Myocyte (in vitro differentiated cells): ENCODE measurements around the gene LZIC. TPM values are rescaled to one million over a fixed set of nuclear protein-coding genes. Genes with fewer than 3 reads are reported as not detected.
A peak's percentile ranks its signal among the peaks of the same experiment; 100 is the strongest.

Experiments used
- DNase-seq: peaks from one replicate; pipeline ENCODE4 v3.0.0-alpha.2; 2012; ENCODE audit warnings: low read depth
- microRNA-seq: library from miRNA; unstranded; fragments of <30 nt; microRNA quantifications from one replicate; pipeline ENCODE4, GENCODE V29; 2016
- total RNA-seq: library from RNA; depleted of rRNA; stranded (reverse); fragments of >200 nt; gene quantifications from 2 replicates; pipeline ENCODE4 v1.2.3, GENCODE V29; 2014

LZIC gene
- total RNA-seq, 1 donor from 2014 or later = 48.2 TPM

DNA sequence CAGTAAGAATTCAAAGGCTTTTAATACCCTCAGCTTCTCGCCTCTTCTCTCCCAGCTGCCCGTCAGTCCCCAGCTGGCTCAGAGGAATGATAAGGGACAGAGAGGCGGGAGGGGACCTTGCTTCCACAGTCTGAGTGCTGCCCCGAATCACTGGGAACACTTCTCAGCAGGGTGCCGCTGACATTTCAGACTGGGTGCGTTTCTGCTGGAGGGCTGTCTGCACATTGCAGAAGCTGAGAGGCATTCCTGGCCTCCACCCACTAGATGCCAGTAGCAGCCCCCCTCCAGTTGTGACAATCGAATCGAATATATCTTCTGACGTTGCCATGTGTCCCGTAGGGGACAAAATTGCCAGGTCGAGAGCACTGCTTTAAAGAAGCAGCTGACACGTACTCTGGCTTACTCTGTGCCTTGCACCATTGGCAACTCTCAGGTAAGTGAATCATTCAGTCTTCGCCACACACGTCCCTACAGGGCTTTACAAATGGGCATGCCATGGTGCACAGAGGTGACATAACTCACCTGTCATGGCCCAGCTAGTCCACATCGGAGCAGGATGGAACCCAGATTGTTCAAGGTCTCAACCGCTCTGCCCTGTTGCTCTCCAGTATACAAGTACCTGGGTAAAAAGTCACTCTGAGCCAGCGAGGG is 57.0 kb downstream of the LZIC start:
- no peak for DNase-seq

DNA sequence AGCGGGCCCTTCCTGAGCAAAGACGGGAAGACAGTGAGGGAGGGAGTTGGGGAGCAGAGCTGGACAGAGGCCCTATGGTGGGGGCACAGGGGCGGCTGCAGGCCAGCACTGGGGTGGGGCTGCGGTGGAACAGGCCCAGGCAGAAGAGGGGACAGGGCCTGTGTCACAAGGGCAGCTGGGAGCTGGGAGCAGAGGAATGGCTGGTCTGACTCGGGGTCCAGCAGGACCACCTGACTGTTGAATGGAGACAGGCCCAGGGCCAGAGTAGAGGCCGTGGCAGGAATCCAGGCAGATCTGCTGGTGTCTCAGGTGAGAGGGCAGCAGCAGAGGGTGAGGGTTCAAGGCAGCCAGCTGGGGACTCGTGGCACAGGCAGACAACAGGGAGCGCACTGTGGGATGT is 58.4 kb downstream of the LZIC start:
- no peak for DNase-seq

DNA sequence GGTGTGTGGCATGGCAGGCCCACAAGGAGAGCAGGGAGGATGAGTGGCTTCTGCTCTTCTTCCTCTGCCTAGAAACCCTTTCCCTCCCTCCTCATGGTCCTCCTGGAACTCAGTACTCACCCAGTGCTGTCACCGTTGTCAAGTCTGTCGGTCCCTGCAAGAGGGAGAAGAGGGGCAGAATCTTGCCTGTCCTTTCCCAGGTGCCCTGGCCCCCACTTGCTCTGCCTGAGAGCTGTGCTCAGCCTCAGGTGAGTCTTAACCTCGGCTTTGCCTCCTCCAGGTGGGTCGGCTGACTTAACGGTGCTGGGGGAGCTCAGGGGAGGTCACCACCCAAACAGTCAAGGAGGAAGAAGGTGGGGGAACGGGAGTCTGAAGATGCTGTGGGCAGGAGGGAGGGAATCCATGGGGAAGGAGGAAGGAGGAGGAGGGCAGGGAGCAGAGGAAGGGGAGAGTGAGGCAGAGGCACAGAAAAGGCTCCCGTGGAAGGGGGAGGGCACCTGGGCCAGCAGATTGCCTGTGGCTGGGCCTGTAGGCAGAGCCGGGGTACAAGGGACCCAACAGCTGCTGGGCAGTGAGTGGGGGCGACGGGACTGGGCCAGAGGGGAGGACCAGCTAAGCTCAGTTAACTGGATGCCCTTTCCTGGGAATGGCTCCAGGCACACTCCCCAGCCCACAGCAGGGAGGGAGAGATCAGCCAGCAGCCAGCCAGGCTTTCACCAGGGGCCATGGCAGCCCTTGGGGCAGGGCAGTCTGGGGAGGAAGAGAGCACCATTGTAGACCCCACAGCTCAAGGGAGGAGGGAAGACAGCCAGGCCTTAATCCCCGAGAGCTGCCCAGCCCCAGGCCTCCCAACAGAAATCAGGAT is 59.4 kb downstream of the LZIC start:
- peak; percentile 47 for DNase-seq

DNA sequence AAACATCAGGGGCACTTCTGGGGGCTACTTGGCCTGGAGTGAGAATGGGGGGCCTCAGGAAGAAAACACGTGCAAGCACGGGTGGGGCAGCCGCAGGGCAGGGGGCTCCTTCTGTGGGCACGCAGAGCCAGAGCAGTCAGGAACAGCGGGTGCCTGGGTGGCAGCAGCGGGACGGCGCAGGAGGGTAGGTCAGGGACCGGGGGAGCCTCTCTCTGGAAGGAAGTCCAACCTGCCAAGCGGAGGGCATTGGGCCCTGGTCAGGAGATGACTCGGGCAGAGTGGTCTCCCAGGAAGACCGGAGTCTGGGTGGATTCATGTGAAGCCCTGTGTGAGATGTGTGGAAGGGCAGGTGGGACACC is 60.3 kb downstream of the LZIC start:
- no peak for DNase-seq

DNA sequence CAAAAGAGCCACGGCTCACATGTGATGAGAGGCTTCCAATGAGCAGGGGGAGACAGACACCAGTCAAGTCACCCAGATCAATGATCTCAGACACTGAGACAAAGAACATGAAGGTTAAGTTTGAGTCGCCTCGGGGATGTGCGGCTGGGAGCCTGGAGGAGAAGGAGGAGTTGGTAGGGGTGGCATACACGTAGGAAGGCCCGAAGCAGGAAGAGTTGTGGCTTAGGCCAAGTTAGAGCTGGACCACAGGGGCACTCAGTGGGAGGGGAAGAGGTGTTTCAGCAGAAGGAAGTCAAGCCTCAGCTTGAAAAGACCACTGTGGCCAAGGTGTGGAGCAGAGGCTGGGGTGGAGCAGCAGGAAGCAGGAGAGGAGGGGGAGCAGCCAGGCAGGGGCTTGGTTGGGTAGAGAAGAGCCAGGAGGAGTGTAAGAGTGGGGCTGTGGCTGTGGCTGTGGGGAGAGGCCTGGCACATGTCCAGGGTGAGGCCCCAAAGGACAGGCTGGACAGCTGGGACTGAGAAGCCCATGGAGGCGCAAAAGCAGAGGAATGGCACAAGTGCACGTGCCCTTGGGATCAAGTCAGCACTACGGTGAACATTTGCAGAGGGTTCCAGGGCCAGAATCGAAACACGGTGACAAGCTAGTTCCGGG is 60.8 kb downstream of the LZIC start:
- peak; percentile 78 for DNase-seq

DNA sequence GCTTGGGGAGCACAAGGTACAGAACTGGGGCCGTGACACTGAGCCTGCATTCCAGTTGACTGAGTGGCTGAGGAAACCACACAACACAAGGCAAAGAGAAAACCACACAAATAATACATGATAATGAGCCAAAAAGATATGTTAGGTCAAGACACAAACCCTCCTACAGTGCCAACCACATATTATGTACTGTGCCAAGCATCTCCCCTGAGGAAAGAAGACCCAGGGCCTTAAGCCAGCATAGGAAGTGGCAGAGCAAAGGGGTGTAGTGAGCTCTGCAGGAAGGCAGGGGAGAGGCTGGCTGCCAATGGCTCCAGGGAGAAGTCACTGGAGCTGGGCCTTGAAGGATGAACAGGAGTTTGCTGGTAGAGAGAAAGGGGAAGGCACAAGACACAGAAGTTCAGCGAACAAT is 61.3 kb downstream of the LZIC start:
- peak; percentile 89 for DNase-seq

Small RNAs within 50 kb of the gene (microRNA-seq; reads per million reads assigned to microRNA genes)
- gene MIR5697 = not detected

Other genes with a start within 250 kb of the LZIC start
- 17.1 and 23.5 TPM in 2 replicates for gene CLSTN1, start 119.4 kb downstream of the LZIC start, total RNA-seq
- gene CTNNBIP1, start 33.1 kb downstream of the LZIC start, total RNA-seq = 19.6 and 26.0 TPM in 2 replicates
- 9.8 and 12.4 TPM in 2 replicates for gene NMNAT1, start 84 bp upstream of the LZIC start, total RNA-seq
- gene RBP7, start 53.8 kb upstream of the LZIC start, total RNA-seq = not detected in 2 replicates
- 29.1 and 41.3 TPM in 2 replicates for gene UBE4B, start 89.6 kb upstream of the LZIC start, total RNA-seq